NCI-H146 treated with DMSO at 0.1 percent for 48 hours (cell line): Measurements from ENCODE around the gene BLTP1.
A peak's percentile ranks its signal among the peaks of the same experiment; 100 is the strongest.
"Not testable (repeated sequence)": the region's sequence is repeated elsewhere in the genome, so short reads cannot be mapped to it uniquely, and the experiment has no call there.

ENCODE experiments used
- DNase-seq: peaks from one replicate; lab custom pipeline; 2025; ENCODE audit not compliant: unreplicated experiment; lab: John Stamatoyannopoulos, UW

The BLTP1 gene, protein sequence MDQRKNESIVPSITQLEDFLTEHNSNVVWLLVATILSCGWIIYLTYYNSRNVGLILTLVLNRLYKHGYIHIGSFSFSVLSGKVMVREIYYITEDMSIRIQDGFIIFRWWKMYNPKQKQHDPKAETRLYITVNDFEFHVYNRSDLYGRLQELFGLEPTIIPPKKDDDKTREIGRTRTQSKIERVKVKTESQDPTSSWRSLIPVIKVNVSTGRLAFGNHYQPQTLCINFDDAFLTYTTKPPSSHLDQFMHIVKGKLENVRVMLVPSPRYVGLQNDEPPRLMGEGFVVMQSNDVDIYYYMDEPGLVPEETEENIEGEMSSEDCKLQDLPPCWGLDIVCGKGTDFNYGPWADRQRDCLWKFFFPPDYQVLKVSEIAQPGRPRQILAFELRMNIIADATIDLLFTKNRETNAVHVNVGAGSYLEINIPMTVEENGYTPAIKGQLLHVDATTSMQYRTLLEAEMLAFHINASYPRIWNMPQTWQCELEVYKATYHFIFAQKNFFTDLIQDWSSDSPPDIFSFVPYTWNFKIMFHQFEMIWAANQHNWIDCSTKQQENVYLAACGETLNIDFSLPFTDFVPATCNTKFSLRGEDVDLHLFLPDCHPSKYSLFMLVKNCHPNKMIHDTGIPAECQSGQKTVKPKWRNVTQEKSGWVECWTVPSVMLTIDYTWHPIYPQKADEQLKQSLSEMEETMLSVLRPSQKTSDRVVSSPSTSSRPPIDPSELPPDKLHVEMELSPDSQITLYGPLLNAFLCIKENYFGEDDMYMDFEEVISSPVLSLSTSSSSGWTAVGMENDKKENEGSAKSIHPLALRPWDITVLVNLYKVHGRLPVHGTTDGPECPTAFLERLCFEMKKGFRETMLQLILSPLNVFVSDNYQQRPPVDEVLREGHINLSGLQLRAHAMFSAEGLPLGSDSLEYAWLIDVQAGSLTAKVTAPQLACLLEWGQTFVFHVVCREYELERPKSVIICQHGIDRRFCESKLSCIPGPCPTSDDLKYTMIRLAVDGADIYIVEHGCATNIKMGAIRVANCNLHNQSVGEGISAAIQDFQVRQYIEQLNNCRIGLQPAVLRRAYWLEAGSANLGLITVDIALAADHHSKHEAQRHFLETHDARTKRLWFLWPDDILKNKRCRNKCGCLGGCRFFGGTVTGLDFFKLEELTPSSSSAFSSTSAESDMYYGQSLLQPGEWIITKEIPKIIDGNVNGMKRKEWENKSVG (N-terminal part only)

DNA sequence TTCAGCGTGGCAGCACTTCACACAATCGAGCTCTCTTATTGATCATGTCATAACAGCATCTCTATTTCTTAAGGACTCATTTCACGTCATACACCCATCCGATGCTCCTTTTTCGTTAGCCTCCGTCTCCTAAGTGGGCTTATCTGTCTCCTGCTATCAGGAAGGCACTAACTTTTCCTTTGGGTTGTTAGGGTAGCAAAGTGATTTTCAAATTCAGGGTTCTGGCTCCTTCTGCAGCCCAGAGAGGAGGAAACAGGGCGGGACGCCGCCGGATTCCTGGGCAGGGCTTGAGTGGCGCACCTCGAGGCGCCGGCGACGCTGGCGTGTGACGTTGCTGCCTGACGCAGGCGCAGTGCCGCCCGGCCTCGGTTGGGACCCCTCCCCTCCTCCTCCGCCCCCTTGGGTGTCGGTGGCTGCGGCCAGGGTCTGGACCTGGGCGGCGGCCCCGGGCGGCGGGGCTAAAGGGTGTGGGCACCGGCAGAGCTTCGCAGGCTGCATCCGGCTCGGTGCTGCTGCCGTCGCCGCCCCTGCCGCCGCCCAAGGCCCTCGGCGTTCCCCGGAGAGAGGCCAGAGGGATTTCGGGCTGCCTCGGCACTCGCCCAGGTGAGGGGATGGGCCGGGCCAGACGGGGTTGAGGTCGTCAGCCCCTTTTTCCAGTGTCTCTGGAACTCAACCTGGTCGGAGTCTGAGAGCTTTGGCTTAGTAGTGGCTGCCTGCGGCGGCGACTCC, at the start of gene BLTP1:
BLTP1 (plus strand) TSS at position 350 of the 729 bp plus-strand sequence. CDS start 18,317 bp downstream, outside the sequence.
- peak; percentile 42 for DNase-seq

DNA sequence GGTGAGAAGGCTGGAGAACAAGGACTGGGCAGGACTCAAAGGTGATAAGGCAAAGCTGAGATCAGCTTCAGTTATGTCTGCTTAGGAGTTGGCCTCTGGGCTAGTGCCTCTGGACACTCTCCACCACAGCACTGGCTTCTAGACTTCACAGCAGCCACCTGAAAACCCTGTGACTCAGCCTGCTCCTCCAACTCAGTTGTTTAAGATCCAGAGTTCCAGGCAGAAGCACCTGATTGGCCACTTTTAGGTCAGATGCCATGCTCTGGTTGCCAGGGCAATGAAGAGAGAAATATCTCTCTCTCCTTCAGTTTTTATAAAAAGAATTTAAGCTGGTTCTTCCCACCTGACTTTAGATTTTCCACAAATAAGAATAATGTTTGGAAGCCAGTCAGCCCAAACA, 47.9 kb upstream of the BLTP1 start:
- DNase-seq, result no peak

DNA sequence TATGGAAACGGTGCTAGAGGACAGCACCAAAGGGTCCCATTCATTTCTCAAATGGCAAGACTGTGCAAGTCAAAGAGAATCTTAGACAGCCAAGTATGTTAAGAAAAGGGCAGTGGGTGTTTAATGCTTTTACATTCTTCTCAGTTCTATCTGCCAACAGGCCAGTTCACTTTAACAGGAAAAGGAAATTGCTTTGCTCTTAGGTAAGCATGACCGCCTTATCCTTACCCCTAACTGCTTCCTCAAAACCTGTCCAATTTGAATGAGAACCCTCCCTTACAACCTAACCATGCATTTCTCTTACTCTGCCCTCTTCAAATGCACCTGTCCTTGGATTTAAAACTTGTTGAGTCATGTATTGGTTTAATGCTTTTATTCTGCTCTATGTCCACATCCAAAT, 44.5 kb upstream of the BLTP1 start:
- no peak for DNase-seq

DNA sequence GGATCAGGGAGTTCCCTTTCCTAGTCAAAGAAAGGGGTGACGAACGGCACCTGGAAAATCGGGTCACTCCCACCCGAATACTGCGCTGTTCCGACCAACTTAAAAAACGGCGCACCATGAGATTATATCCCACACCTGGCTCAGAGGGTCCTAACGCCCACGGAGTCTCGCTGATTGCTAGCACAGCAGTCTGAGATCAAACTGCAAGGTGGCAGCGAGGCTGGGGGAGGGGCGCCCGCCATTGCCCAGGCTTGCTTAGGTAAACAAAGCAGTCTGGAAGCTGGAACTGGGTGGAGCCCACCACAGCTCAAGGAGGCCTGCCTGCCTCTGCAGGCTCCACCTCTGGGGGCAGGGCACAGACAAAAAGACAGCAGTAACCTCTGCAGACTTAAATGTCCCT, 41.8 kb upstream of the BLTP1 start:
- not testable (repeated sequence) for DNase-seq

DNA sequence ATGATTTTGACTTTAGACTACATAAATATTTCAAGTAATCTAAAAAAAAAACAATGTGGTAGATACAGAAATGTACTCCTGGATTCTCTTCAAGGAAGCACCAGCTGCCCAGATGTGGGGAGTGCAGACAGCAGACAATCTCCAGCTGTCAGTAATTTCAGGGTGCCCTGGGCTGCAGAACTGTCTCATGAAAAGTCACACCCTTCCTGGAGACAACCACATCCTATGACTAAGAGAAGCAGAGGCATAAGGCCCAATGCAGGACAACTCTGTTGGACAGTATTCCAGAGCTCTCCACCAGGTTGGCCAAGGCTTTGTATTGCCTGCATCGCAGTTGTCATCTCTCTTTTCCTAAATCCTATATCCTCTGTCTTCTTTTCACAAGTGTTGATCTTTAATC, 34.4 kb upstream of the BLTP1 start:
- no peak for DNase-seq

DNA sequence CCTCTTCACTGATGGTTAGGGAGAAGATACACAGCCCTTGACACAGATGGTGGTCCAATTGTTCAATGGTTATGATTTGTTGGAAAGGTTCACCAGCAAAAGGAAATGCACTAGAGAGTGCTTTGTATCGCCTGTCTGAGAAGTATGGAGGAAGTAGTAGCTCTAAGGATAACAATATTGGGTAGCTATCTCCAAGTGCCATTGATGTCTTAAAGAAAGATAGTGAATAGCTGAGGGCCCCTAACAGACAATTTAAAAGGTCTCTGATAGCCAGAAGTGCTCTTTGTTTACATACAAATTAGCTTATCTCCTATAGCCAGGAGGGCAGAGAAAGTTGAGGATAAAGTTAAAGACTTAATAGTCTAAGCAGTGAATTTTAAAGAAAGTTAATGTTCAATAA, 33.9 kb upstream of the BLTP1 start:
- DNase-seq, result no peak

DNA sequence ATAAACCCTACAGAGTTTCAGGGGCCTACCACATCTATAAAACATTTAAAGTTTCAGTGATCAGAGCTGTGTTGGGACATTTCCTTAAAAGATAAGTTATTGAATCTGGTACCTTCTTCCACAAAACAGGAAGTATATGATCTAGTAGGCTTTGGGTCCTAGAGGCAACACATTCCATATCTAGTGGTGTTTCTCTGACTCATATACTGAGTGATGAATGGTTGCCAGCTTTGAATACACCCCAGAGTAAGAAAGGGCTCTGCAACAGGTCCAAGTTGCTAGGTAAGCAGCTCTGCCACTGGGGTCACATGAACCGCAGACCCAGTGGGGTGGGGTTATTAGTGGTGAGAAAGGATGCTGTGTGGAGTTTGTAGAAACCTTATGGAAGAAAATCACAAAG, 32.4 kb upstream of the BLTP1 start:
- no peak for DNase-seq

DNA sequence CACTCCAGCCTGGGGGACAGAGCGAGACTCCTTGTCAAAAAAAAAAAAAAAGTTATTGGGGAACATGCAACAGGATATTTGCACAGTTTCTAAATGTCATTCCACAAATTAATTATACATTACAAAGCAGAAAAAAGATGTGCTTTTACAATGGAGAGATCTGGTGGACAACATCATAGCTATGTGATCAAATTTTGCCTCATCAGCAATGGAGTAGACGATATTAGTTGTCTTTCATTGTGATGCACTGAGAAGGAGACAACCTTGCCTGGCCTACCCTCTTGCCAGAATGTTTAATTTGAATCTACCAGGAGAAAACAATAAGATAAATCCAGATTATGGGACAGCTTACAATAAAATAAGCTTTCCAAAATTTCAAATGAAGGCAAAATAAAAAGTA, 30.5 kb upstream of the BLTP1 start:
- DNase-seq, result no peak

DNA sequence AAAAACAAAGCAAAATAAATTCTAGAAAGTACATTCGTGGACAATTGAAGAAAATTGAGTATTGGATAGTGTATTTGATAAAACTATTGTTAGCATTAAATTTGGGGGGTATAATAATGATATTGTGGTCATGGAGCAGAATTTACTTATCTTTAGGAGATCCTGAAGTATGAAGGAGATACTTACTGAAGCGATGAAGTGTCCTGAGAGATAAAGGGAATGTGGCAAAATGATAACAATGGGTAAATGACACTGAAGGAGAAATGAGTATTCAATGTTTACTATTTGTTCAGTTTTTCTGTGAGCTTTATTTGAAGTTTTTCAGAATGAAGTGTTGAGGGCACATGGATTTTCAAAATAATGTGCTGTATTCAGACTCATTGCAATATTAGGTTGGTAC, 30.0 kb upstream of the BLTP1 start:
- DNase-seq, result no peak

DNA sequence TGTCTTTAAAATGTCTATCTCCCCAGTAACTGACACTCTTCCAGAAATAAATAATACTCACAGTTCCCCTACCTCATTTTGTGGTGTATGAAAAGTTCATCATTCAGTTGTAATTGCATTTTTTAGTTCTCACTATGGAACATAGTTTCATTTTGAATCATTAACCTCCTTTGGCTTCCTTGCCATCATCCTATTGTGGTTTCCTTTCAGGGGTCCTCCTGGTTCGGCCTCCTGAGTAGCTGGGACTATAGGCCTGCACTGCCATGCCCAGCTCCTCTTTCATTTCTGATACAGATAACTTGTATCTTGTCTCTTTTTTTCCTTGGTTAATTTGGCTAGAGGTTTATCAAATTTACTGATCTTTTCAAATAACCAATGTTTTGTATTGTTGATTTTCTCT, 23.1 kb upstream of the BLTP1 start:
- no peak for DNase-seq

DNA sequence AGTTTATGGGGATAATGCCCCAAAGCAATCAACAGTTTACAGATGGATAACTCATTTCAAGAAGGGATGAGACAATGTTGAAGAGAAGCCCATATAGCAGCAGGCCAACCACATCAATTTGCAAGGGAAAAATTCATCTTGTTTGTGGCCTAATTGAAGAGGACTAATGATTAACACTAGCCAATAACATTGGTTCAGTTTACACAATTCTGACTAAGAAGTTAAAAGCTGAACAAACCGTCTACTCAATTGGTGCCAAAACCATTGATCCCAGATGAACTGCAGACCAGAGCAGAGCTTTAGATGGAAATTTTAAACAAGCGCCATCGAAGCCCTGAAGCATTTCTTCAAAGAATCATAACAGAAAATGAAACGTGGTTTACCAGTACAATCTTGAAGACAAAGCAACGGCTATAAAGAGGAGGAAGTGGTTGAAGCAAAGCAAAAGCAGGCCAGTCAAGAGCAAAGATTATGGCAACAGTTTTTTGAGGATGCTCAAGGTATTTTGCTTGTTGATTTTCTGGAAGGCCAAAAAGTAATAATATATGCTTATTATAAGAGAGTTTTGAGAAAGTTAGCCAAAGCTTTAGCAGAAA, 20.5 kb upstream of the BLTP1 start:
- no peak for DNase-seq

DNA sequence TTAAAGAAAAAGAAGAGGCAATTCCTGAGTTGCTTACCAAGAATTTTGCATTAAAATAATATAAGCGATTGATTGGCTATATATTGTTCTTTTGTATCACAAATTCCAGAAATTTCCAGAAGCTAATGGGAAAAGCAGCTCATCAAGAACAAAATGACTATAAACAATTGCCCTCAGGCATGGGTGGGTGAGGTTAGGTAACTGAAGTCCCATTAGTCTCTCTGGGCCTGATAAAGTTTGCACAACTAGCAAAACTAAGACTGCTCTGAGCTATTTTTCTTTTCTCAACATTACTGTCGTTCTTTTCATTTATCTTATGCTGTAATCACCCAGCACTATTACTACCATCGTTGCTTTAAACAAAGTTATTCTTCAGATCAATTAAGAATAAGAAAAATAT, 19.2 kb upstream of the BLTP1 start:
- DNase-seq, result no peak

DNA sequence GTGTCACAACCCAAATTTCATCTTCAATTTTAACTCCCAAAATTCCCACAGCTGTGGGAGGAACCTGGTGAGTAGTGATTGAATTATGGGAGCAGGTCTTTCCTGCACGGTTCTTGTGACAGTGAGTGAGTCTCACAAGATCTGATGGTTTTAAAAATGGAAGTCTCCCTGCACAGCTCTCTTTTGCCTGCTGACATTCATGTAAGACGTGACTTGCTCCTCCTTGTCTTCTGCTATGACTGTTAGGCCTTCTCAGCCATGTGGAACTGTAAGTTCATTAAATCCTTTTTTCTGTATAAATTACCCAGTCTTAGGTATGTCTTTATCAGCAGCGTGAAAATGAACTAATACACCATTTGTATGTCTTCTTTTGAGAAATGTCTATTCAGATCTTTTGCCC, 13.0 kb upstream of the BLTP1 start:
- DNase-seq, result no peak

DNA sequence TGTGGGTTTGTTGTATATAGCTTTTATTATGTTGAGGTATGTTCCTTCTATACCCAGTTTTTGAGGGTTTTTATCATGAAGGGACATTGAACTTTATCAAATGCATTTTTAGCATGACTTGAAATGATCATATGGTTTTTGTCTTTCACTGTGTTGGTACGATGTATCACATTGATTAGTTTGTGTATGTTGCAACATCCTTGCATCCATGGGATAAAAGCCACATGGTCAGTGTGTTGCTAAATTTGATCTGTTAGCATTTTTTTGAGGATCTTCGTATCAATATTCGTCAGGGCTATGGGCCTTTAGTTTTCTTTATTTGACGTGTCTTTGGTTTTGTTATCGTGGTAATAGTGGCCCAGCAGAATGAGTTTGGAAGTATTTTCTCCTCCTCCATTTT, 11.3 kb upstream of the BLTP1 start:
- no peak for DNase-seq

DNA sequence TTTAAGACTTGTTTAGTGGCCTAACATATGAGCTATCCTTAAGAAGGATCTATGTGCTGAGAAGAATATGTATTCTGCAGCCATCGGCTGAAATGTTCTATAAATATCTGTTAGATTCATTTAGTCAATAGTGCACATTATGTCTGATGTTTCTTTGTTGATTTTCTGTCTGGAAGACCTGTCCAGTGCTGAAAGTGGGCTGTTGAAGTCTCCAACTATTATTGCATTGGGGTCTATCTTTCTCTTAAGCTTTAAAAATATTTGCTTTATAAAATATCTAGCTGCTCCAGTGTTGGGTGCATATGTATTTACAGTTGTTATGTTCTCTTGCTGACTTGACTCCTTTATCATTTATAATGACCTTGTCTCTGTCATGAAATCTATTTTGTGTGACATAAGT, 9.4 kb upstream of the BLTP1 start:
- no peak for DNase-seq

DNA sequence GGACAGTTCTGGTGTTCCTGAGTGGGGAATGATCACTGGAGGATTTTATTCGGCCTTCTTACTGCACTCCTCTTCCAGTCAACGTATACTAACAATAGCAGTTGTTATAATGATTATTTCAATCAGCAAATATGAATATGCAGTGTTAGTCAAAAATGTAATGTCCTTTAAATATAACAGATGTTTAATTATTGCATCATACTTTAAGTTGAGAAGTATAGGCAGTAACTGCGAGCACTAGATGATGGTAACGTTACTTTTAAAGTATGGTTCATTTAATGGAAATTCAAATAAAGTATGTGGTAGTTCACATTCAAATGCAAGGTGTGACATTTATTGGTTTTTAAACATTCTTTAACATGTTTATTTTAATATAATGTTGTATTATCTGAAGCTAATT, 5.5 kb upstream of the BLTP1 start:
- no peak for DNase-seq

DNA sequence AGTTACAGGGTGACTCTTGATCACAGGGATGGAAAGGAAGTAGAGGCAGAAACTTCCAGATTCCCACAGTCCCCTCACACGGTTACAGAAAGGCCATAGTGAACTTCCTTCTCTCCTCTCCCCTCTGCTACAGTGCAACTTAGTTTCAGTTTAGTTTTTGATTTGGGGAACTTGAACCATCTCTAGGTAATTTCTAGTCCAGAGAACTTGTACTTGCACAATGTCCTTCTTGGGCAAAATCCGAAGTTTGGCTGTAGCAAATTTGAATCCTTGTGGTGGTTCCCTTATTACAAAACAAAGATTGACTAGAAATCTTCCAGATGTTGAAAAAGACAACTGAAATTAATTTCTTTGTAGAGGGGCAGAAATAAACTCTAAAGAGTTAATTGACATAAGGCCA, 1.2 kb upstream of the BLTP1 start:
- DNase-seq, result no peak

DNA sequence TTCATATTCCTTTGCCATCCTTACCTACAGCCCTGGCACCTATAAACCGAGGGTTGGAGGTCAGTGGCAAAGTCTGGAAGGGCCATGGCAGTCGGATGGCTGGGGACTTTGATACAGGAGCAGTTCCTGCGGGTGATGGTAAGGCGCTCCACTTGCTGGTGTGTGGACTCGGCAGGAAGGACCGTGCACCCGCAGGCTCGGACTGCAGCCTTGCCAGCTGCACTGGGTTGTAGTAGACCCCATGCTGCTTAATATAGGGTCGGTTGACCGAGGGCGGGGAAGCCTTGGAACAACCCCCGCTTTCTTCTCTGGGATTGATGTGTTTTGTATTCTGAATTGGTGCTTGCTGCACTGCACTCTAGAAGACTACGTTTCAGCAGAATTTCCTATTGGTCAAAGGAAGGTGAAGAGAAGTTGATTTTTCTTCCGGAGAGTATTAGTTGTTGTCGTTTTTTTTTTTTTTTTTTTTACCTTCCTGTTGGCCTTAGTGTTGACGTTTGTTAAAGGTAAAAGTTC, 638 bp downstream of the BLTP1 start:
- peak; percentile 49 for DNase-seq

DNA sequence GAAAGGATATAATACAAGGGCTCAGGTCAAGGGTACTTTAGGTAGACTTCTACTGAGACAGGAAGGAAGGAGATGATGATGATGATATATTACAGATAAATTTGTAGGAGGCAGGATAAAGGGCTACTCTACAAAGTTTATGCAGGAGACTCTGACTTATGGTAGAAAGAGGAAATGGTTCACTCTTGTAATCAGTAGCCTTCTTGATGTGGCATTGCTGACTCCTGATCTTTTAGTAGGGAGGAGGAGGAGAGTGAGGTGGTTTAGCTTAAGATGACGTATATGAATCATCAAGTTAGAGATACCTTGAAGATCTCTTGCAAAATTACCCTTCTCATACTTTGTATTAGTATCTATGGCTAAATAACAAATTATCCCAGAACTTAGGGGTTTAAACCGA, 4.7 kb downstream of the BLTP1 start:
- DNase-seq, result no peak

DNA sequence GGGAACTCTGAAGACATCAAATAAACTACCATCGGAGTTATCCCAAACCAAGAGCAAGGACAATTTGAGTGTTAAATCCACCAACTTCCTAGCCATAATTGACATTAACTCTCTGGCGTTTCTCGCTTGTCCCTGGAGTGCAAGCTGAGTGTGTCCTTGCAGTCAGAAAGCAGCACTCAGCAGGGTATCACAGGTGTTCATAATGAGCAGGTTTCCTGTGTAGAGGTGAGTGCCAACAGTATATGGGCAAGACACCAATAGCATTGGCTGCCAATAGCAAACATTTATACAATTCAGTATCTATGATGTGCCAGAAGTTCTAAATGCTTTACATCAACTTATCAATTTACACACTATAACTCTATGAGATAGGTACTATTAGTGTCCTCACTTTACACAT, 11.2 kb downstream of the BLTP1 start:
- peak; percentile 49 for DNase-seq
